HT-29 (cell line): ENCODE data around the gene FOXP1. TPM values are rescaled to one million over a fixed set of nuclear protein-coding genes. Genes with fewer than 3 reads are reported as not detected.

Experiments used
- DNase-seq: peaks from one replicate; pipeline ENCODE4 v3.0.0-alpha.2; 2015; ENCODE audit warnings: low spot score
- small RNA-seq: library from RNA; depleted of rRNA; stranded (forward); fragments of <200 nt; gene quantifications from one replicate; pipeline ENCODE3, GENCODE V24; 2014
- total RNA-seq: library from RNA; depleted of rRNA; stranded (reverse); fragments of >200 nt; shearing (Covaris generic); gene quantifications from 2 replicates; pipeline ENCODE4 v1.2.3, GENCODE V29; 2014; rRNA removed

FOXP1 gene
- total RNA-seq, 1 experiment from 2014 or later: 31.0 TPM

GRCh38 chr3:70927239-70927638 is 656.3 kb downstream of the FOXP1 start:
- DNase-seq: no peak

GRCh38 chr3:70926835-70927234 is 656.7 kb downstream of the FOXP1 start:
- no peak for DNase-seq

GRCh38 chr3:70919661-70920060 is 663.9 kb downstream of the FOXP1 start:
- no peak for DNase-seq

- DNase-seq: no peak
These were observed 664.4 kb downstream of the FOXP1 start for GRCh38 chr3:70919091-70919490.

GRCh38 chr3:70916375-70917055 is 667.0 kb downstream of the FOXP1 start:
- DNase-seq: no peak

GRCh38 chr3:70914862-70915261 is 668.7 kb downstream of the FOXP1 start:
- no peak for DNase-seq

- DNase-seq: no peak
These were observed 671.8 kb downstream of the FOXP1 start for GRCh38 chr3:70911719-70912118.

- no peak for DNase-seq
These were observed 678.0 kb downstream of the FOXP1 start for GRCh38 chr3:70905491-70905890.

Small RNA genes lying within 50 kb of the gene (small RNA-seq; reads per million reads assigned to genes)
- gene MIR1284: not detected

Other genes with a start within 250 kb of the FOXP1 start
- 0.21 and 0.28 TPM in 2 replicates for gene EIF4E3, start 141.7 kb upstream of the FOXP1 start, total RNA-seq
- gene GPR27, start 170.1 kb upstream of the FOXP1 start, total RNA-seq: not detected in 2 replicates
- not detected in 2 replicates for gene PROK2, start 201.4 kb upstream of the FOXP1 start, total RNA-seq